Cerebellar nuclear complex (tissue), 1 donor: ENCODE measurements around the gene CPZ.
"Not testable (repeated sequence)": the region's sequence is repeated elsewhere in the genome, so short reads cannot be mapped to it uniquely, and the experiment has no call there.

Experiments used
- DNase-seq, 2 experiments: peaks; one replicate each; lab custom pipeline; 2025; lab: John Stamatoyannopoulos, UW

Gene CPZ

GRCh38 chr4:8557151-8558076, 35.2 kb upstream of the CPZ start:
- no peak for DNase-seq

DNA sequence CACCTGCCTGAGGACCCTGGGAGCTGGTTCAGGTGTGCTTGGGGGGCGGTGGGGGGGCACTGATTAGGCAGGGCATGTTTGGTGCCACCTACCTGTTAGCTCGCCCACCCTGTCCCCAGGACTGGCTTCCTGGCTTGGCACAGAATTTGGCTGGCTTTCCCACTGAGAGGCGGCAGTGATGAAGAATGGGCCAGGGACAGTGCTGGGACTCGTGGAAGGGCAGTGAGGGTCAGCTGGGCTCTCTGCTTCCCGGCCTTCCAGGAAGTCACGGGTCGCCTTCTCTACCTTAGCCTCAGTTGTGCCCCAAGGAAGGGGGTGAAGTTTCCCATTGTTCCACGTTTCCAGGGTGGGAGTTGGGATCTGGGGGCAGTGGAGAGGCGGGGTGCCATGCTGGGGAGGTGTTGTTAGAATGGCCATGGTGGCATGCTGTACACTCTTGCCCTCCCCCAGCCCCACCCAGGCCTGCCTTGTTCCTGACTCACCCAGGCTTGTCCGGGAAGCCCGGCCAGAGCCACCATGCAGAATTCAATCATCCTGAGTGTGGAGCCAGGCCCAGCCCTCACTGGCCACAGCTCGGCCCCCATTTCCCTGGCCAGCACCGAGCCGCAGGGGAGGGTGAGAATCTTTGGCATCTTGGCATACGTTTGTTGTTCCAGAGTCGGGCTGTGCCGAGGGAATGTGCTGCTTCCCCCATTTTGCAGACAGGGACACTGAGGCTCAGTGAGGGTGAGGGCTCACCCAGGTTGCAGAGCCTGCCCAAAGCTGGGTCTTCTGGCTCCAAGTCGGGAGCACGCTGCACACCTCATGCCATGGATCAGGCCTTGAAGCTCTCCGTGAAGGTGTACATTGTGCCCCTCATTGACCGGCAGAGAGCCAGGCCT, 34.2 kb upstream of the CPZ start:
- no peak for DNase-seq

DNA sequence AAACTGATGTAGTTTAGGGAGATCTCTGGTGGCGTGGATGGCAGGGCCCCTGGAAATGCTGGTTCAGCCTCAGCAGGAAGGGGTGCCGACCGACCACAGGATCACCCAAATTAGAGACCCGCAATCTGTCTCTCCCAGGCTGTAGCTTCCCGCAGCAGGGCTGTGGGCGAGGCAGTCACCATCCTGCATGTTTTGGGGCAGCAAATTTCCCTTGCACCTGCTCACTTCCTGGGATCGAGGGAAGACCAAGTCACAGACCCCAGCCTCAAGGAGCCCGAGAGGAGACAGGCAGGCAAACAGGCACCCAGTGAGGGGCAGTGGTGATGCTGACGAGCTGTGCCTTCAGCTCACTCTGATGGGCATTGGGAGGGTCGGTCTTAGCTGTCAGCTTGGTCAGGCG, 33.6 kb upstream of the CPZ start:
- DNase-seq = no peak

DNA sequence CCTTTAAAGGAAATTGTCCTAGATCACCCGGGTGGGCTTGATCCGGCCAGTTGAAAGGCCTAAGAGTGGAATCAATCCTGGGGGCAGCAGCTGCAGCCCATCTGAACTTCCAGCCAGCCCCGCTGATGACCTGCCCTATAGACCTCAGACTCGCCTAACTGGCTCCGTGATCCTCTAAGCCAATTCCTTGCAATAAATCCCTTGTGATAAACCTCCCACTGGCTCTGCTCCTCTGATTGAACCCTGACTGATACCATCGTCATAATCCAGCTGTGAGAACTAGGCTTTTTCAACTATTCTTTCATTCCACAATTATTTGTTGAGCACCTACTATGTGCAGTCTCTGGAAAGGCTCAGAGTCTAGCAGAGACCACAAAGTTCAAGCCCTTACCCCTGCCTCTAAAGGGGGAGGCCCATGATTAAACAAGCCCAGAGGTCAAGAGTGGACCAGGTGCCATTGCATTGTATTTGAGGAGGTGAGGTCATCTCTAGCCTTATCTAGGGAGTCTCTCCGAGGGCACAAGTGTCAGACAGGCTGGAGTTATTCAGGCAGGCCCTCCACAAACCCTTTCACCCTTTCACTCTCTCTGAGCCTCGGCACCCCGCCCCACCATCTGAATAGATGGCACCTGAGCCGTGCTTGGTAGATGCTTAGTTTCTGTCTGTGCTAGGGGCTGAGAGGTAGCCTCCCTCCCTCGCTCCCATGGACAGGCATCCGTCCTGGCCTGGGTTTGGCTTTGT, 32.9 kb upstream of the CPZ start:
- DNase-seq = no peak

- no peak for DNase-seq
Measured at GRCh38 chr4:8560265-8561047, 32.1 kb upstream of the CPZ start.

- DNase-seq = no peak
Measured at GRCh38 chr4:8564595-8564994, 28.0 kb upstream of the CPZ start.

- DNase-seq = no peak
Measured at GRCh38 chr4:8568068-8568668, 24.4 kb upstream of the CPZ start.

DNA sequence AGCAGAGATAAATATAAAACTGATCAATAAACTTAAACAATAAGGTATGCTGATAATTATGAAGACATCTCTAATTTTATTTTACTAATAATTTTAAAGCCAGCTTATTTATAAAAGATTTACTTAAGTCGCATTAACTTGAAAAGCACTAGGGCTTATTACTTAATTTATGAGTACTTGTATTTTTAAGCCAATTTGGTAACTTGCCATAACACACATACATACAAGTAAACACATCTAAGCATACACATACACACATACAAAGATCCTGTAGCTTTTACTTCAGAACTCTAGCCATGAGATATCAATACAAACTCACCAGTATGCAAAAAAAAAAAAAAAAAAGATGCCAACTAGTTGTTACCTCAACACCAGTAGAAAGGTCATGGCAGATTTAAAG, 22.4 kb upstream of the CPZ start:
- DNase-seq = no peak

- no peak for DNase-seq
Measured at GRCh38 chr4:8571702-8572685, 20.6 kb upstream of the CPZ start.

DNA sequence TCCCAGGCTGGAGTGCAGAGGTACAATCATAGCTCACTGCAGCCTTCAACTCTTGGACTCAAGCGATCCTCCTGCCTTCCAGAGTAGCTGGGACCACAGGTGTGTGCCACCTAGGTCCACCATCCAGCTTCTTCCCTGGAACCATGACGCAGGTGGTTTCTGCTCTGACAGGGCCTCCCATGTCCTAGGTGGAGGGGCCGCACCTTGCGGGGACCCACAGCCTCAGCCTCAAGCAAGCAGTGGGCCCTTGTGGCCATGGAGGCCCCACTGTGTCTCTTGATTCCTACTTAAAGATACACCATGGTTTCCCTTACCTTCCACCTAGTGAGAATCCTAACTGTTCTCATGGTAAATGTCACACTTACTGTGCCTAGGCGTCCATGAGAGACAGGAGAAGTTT, 19.3 kb upstream of the CPZ start:
- no peak for DNase-seq

DNA sequence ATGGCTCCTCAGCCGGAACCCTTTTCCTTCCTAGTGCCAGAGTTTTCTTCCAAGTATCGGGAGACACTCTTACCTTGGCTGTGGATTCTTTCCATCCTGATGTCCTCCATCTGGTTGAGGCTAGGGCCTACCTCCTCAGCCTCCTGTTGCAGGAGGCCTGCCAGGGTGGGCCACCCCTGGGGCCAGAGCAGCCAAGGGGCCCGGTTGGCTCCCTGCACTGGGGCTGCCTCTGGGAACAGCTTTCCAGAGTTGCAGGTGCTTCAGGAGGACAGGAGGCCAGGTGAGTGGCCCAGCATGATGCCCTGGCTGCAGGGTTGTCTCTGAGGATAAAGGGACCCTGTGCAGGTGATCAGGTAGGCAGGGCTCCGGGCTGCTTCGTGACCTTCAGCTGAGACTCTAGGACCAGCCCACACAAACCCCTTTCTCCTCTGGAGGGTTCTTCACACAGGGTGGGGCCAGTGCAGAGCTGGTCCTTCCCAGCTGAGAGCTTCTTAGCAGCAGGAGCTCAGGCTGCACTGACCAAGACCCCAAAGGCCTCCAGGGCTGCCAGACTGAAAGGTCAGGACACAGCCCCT, 17.7 kb upstream of the CPZ start:
- no peak for DNase-seq

GRCh38 chr4:8575457-8575856, 17.1 kb upstream of the CPZ start:
- DNase-seq = no peak

- not testable (repeated sequence) for DNase-seq
Measured at GRCh38 chr4:8576591-8576990, 16.0 kb upstream of the CPZ start.

GRCh38 chr4:8577046-8577445, 15.5 kb upstream of the CPZ start:
- DNase-seq = no peak

DNA sequence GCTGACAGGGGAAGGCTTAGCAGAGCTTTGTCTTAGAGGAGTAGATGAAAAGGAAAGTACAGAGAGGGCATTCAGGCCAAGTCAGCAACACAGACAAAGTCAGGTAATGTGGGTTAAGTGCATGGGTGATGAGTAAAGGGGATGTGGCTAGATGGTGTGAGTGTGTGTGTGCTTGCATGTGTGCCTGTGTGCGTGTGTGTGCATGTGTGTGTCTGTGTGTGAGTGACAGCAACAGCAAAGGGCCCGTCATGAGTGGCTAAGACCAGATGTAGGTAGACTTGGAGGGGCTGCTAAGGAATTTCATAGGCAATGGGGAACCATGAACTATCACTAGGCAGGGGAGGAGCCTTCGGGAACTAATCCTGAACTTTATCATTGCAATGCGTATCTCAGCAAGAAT, 14.6 kb upstream of the CPZ start:
- DNase-seq = no peak

DNA sequence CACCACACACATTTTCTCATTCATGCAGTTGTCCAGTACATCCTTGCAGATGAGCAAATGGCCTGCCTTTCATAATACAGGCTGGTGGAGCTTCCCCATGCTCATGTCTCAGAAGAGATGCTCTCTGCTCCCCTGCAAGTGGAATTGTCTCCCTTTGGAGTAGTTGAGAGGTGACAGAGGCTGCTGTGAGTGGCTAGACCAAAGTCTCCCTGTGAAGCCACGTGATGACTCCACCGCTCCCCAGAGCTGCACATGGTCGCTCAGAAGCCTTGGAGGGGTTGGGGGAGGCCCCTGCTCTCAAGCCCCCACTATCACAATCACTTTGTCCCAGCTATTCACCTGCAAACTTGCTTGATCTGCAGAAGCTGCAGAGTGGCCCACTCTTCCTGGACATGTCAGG, 13.8 kb upstream of the CPZ start:
- DNase-seq = no peak

DNA sequence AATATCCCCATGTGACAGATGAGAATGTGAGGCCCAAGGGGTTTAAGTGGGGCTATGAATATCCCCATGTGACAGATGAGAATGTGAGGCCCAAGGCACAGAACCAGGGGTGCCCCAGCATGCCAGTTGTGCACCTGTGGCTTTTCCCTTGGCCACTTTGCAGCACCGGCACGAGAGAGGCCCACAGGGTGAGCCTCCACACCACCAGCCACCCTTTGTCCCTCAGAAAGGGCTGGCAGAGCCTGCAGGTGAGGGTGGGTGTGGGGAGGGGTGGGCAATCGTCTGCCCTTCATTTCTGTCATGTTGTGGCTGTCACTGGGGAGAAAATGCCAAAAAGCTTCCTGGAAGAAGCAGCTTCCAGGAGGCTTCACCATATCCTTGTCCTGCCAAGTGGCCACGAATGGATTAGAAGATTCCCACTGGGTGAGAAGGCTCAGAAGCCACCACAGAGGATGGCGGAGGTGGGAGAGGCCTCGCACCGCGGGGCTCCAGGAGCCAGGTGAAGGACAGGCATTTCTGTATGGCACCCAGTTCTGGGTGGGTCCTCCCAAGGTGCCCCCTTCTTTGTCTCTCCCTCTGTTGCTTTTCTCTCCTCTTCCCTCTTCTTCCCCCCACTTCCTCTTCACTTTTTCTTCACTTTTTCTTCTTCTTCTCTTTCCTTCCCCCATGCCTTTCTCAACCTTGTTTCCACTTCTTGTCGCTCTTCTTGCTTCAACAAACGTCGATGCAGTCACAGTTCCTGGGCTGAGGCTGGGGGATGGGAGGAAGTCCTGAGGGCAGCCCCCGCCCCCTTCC, 12.8 kb upstream of the CPZ start:
- no peak for DNase-seq

DNA sequence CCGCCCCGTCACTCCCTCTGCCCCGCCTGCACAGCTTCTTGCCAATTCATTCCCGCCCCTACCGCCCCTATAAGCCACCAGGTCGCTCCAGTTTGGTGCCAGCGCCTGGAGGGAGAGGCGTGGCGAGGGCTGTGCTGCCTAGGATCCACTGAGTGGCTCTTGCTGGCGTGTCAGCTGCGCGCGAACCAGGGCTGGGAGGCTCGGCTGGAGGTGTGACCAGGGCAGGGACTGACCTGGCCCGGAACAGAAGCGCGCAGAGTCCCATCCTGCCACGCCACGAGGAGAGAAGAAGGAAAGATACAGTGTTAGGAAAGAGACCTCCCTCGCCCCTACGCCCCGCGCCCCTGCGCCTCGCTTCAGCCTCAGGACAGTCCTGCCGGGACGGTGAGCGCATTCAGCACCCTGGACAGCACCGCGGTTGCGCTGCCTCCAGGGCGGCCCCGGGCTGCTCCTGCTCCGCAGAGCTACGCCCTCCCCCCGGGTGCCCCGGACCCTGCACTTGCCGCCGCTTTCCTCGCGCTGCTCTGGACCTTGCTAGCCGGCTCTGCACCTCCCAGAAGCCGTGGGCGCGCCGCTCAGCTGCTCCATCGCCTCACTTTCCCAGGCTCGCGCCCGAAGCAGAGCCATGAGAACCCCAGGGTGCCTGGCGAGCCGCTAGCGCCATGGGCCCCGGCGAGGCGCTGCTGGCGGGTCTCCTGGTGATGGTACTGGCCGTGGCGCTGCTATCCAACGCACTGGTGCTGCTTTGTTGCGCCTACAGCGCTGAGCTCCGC, 12.1 kb upstream of the CPZ start, which contains the start of gene GPR78:
Gene GPR78 (plus strand): TSS at position 72 of the 773 bp plus-strand sequence. CDS start 591 bp downstream, at position 663.
- no peak for DNase-seq
